Right renal cortex interstitium (tissue), 3 donors: Measurements from ENCODE around the gene CD83. TPM values are rescaled to one million over a fixed set of nuclear protein-coding genes. Genes with fewer than 3 reads are reported as not detected.

ENCODE experiments used
- polyA plus RNA-seq, 3 donors: library from polyadenylated mRNA; unstranded; fragments of 120-200 nt; gene quantifications; one replicate each; pipeline ENCODE4 v1.2.1, GENCODE V29; 2013; ENCODE audit not compliant: insufficient read length in 3 of 3

The CD83 gene
- polyA plus RNA-seq, 3 donors: 13.3 to 14.8 (median 13.4) TPM

Other genes starting within 250 kb of the CD83 start
- gene RNF182, start 192.8 kb upstream of the CD83 start, polyA plus RNA-seq: 1 to 10 TPM; 3.2 to 3.9 (median 3.4) TPM